Stimulated activated naive CD4-positive, alpha-beta T cell (primary cell): ENCODE results near the gene DYNLT4.
"Not testable (repeated sequence)": the region's sequence is repeated elsewhere in the genome, so short reads cannot be mapped to it uniquely, and the experiment has no call there.

Experiments
- DNase-seq, 6 experiments: peaks; one replicate each; lab custom pipeline; 2025; lab: John Stamatoyannopoulos, UW

Gene DYNLT4

GRCh38 chr1:44788120-44788860, 18.9 kb downstream of the DYNLT4 start, which contains the start of gene BEST4:
Gene BEST4 (minus strand): TSS chr1:44788170. CDS start chr1:44787705, 465 bp downstream.
- DNase-seq, result no peak

DNA sequence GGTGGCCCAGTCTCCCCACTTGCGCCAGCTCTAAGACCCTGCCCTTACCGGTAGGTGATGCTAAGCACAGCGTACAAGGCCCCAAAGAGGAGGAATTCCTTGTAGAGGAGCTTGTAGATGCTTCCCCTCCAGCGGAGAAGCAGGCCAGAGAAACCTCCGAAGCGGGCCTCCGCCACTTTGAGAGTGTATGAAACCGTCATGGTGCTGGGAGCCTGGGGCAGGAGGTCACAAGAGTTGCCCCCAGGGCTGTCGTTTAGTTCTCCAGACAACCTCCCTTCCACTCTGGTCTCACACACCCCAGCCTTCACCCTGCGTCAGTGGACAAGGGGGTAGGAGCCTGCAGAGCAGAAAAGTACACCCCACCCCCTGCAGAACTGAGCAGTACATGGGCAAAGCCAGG, 19.6 kb downstream of the DYNLT4 start:
- DNase-seq, result no peak

DNA sequence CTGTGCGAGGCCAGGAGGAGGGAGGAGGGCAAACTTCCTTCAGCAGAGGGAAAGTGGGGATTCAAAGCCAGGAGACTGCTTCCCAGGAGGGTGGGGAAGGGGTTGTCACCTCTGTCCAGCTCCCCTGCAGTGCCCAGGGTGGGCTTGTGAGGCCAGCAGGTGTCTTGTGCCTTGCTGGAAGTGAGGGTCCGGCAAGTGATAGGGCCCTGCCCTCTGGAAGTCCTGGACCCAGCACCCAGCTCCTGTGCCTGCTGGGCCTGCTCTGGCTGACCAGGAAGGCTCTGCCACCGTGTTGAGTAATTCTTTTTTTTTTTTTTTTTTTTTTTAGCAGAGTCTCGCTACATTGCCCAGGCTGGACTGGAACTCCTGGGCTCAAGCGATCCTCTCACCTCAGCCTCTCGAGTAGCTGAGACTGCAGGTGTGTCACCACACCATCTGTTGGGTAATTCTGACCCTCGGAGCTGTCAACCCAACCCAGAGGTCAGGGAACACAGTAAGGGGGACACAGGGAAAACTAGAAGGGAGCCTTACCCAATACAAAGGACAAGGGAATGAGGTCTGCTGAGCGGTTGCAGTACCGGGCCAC, 20.2 kb downstream of the DYNLT4 start:
- no peak for DNase-seq

- peak; percentile 57 to 84 (median 75) for DNase-seq
Observed at GRCh38 chr1:44786138-44786840, 20.9 kb downstream of the DYNLT4 start.

- no peak for DNase-seq
Observed at GRCh38 chr1:44785501-44786137, 21.5 kb downstream of the DYNLT4 start.

DNA sequence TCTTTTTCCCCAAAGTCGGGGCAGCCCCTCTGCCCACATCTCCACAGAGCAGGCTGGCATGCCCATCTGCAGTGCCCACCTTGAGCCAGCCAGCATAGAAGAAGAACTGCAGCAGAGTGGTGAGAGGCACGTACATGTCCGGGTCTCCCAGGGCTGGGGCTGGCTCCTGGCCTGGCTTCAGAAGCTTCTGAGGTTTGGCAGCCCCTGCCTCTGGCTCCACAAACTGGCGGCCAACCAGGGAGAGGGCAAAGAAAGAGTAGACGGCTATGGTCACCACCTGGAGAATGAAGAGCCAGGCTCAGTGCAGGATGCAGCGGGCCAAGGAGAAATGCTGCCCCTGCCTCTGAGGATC, 22.1 kb downstream of the DYNLT4 start:
- DNase-seq, result no peak

DNA sequence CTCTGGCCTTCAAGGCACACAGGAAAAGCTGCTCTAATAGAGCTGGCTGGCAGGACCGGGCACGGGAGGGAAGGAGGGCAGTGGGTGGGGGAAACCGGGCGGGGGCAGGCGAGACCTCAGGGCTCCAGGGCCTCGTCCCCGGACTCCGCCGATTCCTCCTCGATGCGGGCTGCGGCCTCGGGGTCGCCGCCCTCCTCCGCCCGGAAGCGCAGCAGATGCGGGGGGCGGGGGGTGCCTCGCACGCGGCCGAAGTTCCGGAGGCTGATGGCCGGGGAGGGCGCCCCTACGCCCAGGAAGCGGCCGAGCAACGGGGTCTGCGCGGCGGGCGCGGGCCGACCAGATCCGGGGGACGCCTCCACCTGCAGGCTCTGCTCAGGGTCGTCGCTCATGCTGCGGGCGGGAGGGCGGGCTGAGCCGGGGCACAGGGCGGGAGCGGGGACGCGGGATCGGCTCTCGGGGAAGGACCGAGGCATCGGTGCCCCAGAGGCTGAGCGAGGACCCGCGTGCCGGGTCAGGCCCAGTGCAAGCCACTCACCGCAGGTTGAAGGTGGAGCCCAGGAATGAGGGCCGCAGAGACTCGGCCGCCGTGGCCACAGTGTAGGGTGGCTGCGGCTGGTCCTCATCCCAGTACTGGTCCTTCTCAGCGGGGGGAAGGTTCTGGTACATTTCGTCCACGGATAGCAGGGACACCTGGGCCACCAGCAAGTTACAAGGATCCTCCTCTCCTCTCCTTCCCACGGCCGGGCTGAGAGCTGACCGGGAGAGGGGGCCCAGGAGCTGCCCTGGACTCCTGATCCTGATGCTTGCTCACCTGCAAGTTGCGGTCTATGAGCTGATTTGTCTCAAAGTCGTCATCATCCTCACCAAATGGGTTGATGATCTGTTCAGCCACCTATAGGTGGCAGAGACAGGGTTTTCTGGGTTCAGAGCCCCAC, 22.8 kb downstream of the DYNLT4 start:
- peak in 3 of 6 experiments; percentile 31 to 33 (median 32) for DNase-seq

DNA sequence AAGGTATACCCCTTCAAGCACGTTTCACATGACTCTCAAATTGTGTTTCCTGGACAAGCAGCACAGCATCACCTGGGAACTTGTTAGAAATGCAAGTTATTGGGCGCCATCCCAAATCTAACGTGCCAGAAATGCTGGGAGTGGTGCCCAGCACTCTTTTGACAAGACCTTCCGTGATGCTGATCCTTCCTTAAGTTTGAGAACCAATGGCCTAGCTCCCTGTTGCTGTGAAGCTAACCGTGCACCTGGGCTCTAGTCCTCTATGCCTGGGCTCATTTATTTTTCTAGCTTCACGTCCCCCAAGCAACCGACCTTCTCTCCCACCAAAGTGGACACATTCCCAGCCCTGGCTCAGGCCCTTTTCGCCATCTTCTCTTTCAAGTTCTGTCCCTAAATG, 23.5 kb downstream of the DYNLT4 start:
- DNase-seq, result no peak

DNA sequence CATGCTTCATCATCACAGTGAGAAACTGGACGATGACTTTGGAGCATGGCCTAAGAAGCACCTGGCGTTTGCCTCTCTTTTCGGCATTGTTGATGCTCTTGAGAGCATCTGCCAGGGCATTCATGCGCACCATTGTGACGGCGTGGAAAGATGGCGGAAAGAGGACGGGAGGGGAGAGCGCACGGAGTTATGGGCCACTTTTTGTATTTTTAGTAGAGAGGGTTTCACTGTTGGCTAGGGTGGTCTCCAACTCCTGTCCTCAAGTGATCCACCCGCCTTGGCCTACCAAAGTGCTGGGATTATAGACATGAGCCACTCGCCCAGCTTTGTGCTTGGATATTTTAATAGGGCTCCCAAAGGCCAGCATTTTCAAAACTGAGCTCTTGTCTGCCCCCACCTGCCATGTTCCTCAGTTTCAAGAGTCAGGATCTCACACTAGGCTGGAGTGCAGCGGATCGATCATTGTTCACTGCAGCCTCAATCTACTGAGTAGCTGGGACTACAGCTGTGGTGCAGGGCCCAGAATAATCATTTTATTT, 26.5 kb downstream of the DYNLT4 start:
- no peak for DNase-seq

DNA sequence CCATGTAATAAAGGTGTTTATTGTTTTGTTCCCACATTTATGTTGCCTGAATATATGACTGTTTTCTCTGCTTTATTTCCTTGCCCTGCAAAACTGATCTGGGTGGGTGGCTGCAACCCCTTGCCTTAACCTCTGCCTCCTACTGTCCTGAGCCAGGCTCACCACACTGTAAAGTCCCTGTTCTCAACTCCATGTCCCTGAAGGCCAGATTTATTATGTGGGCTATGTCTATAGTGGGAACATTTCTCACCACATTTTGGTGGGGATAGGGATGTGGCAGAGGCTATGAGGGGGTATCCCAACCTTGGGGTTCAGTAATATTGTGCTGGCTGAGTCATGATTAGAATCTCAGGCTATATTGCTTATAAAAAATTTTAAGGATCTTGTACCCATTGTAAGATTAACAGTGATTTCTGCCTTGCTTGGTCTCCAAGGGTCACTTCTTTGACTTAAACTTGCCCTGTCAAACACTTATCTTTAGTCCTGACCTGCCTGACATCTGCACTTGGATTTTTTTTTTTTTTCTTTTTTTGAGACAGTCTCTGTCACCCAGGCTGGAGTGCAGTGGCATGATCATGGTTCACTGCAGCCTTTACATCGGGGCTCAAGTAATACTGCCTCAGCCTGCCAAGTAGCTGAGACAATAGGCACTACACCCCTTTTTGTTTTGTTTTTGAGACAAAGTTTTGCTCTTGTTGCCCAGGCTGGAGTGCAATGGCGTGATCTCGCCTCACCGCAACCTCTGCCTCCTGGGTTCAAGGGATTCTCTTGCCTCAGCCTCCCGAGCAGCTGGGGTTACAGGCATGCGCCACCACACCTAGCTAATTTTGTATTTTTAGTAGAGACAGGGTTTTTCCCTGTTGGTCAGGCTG, 28.2 kb downstream of the DYNLT4 start:
- DNase-seq, result no peak

- DNase-seq, result no peak
Observed at GRCh38 chr1:44777969-44778635, 29.0 kb downstream of the DYNLT4 start.

GRCh38 chr1:44777547-44777946, 29.6 kb downstream of the DYNLT4 start:
- no peak for DNase-seq

DNA sequence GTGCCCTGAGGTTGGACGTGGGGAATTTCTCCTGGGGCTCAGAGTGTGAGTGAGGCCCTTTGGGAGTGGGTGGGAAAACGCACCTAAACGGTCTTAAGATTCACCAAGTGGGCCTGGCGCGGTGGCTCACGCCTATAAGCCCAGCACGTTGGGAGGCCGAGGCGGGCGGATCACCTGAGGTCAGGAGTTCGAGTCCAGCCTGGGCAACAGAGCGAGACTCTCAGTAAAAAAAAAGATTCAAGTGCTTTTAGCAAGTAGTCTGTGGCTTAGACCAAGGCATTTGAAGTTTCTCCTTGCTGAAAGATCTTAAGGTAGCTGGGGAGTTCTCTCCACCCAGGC, 30.5 kb downstream of the DYNLT4 start:
- DNase-seq, result no peak

DNA sequence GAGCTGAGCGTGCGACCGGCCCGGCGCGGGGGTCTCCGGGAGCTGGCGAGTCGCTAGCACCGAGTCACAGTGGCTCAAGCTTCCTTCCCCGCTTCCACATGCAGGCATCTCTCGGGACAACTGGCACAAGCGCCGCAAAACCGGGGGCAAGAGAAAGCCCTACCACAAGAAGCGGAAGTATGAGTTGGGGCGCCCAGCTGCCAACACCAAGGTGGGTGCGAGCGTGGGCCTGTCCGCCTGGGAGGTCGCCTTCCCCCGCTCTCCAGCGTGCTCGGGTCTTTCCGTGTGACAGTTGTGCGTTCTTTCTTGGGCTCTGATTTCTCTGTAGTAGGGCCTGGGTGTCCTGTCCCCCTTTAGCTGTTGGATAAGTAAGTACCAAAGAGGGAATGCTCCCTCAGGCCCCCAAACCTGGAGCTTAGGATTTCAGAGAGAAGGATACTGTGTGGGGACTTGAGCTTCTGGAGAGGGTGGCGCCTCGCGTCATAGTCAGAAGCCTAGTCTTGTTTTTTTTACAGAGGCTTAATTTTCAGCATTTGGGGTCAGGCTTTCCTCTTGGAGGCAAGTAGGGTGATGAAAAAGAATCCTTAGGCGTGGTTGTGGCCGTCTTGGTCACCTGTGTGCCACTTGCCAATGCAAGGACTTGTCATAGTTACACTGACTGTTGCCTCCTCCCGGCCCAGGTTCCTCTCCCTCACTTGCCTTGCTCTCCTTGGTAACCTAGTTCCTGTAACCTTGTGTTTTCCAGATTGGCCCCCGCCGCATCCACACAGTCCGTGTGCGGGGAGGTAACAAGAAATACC, 31.0 kb downstream of the DYNLT4 start:
- DNase-seq, result peak in 4 of 6 experiments; percentile 41 to 58 (median 49)

DNA sequence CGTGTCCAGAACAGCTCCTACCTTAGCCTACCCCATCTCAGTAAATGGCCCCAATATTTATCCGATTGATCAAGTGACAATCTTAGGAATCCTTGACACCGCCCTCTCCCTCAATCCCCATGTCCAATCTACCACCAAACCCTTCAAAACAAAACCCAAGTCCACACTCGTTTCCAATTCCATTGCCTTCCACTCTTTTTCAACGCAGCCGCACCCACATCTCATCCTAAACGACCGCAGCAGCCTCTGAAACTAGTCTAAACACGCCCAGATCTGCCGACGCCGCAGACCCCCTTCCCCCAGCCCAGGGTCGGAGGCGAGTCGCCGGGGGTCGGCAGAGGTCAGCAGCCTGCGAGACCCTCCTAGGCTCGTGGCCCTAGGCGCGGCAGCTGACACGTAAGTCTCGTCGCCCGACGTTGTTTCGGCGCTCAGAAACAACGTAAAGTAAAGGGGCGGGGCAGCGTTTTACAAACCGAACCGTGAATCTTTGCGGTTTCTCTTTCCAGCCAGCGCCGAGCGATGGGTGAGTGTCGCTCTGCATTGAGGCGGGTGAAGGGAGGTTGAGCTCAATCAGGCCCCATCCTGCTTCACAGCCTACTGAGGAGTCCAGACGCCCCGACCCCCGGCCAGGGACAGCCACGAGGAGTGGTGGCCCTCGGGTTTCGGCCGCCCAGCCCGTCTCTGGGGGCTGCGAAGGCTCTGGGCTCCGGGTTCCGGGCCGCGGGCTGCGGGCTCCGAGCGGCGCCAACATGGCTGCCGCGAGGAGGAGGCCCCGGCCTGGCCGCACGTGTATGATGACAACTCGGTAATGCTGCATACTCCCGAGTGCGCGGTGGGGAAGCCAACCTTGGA, 31.8 kb downstream of the DYNLT4 start, which contains the start of gene RPS8:
Gene RPS8 (plus strand): TSS at position 463 of the 852 bp plus-strand sequence. CDS start 57 bp downstream, at position 520.
- DNase-seq, result peak; percentile 81 to 93 (median 84)

- DNase-seq, result not testable (repeated sequence)
Observed at GRCh38 chr1:44766421-44766820, 40.7 kb downstream of the DYNLT4 start.

GRCh38 chr1:44760876-44761275, 46.3 kb downstream of the DYNLT4 start:
- no peak for DNase-seq

DNA sequence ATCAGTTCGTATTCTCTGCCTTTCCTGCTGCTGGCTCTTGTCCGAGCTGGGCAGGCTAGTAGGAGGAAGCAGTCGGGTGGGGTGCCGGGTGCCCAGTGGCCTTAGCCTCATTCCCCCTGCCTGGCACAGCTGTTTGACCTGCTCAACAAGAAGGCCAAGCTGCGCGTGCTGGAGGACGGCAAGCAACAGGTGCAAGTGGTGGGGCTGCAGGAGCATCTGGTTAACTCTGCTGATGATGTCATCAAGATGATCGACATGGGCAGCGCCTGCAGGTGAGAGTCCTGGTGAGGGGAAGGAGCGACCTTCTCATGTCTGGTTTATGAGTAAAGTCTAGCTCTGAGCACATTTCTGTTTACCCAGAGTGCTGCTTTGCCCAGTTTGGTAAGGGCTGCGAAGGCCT, 48.1 kb downstream of the DYNLT4 start:
- no peak for DNase-seq
